HCT116 (cell line): ENCODE data around the gene COMMD3. TPM values are rescaled to one million over a fixed set of nuclear protein-coding genes. Genes with fewer than 3 reads are reported as not detected.

Experiments used
- ATAC-seq: fragments of 200-7000 bp; cut with Tn5 transposase; 2 replicates; pipeline ENCODE4 v1.9.1; 2020; ENCODE audit warnings: mild to moderate bottlenecking, moderate library complexity
- BruUV-seq: library from RNA; stranded (reverse); fragments of 400-500 nt; replicated peaks from 2 replicates; lab custom pipeline; 2021; lab: Mats Ljungman, UMichigan
- CTCF ChIA-PET: fragments of 300-600 bp; sonication (Branson Sonifier 250); formaldehyde crosslinking; loops from one replicate; lab custom pipeline; 2021; ENCODE audit warnings: antibody characterized with exemption; lab: Charles Lee
- POLR2A ChIA-PET: fragments of 300-600, 350-600 bp; sonication (Branson Sonifier 250); formaldehyde crosslinking; loops from one replicate; lab custom pipeline; 2021; ENCODE audit warnings: antibody characterized with exemption; lab: Charles Lee
- RAD21 ChIA-PET, 2 experiments: fragments of 300-600 bp; sonication (Branson Sonifier 250); formaldehyde crosslinking; loops; one replicate each; lab custom pipeline; 2023; ENCODE audit warnings: low total read pairs in 2 of 2; ENCODE audit not compliant: uncharacterized antibody in 2 of 2, unreplicated experiment in 2 of 2, low non-redundant PET in 1 of 2; lab: Charles Lee
- DNase-seq: peaks from one replicate; pipeline ENCODE4 v3.0.0-alpha.2; 2010; ENCODE audit warnings: low read depth, low spot score
- H2AFZ ChIP-seq: fragments of 200-600 bp; shearing (Covaris generic), sonication (generic); 2 replicates; pipeline ENCODE4 v1.6.1; 2017; ENCODE audit warnings: low read depth, mixed run types, mixed read lengths, antibody characterized with exemption, low read length; ENCODE audit not compliant: poor library complexity, severe bottlenecking
- H3K27ac ChIP-seq: 2 replicates; pipeline ENCODE4 v1.5.1; 2012; ENCODE audit warnings: low read depth, low read length
- H3K27me3 ChIP-seq: fragments of 200-600 bp; sonication (generic); 2 replicates; pipeline ENCODE4 v1.6.1; 2016; ENCODE audit warnings: mixed run types, low read length, mixed read lengths; ENCODE audit not compliant: insufficient read depth
- H3K36me3 ChIP-seq, 2 experiments: fragments of 200-500 bp in 1 of 2; fragments of 200-600 bp in 1 of 2; sonication (Bioruptor generic) in 1 of 2; sonication (generic) in 1 of 2; 2 replicates each; pipeline versions ENCODE4 v1.5.1 to v1.6.1; 2014 to 2016; ENCODE audit warnings: low read length in 2 of 2, inconsistent platforms in 1 of 2, mixed read lengths in 1 of 2, mixed run types in 1 of 2; ENCODE audit not compliant: insufficient read depth in 2 of 2, control insufficient read depth in 1 of 2
- H3K4me1 ChIP-seq, 2 experiments: fragments of 200-600 bp in 1 of 2; sonication (generic) in 1 of 2; 2 replicates each; pipeline versions ENCODE4 v1.5.1 to v1.6.1; 2012 to 2017; ENCODE audit warnings: low read length in 2 of 2, inconsistent platforms in 1 of 2, mild to moderate bottlenecking in 1 of 2, mixed read lengths in 1 of 2, mixed run types in 1 of 2, moderate library complexity in 1 of 2; ENCODE audit not compliant: insufficient read depth in 2 of 2, control insufficient read depth in 1 of 2
- H3K4me2 ChIP-seq: fragments of 200-600 bp; sonication (generic); 2 replicates; pipeline ENCODE4 v1.6.1; 2017; ENCODE audit warnings: mixed run types, low read length, mixed read lengths
- H3K4me3 ChIP-seq, 2 experiments: fragments of 200-600 bp in 1 of 2; sonication (generic) in 1 of 2; replicated peaks in 1 of 2; 2 replicates each; pipeline ENCODE4 v1.5.1; 2011 to 2016; ENCODE audit warnings: low read length in 2 of 2, control low read depth in 1 of 2, low read depth in 1 of 2, mild to moderate bottlenecking in 1 of 2, mixed read lengths in 1 of 2, mixed run types in 1 of 2
- H3K79me2 ChIP-seq: fragments of 200-600 bp; sonication (generic); 2 replicates; pipeline ENCODE4 v1.6.1; 2017; ENCODE audit warnings: mild to moderate bottlenecking, mixed run types, low read length, moderate library complexity, mixed read lengths; ENCODE audit not compliant: insufficient read depth
- H3K9ac ChIP-seq: fragments of 200-600 bp; sonication (generic); 2 replicates; pipeline ENCODE4 v1.6.1; 2016; ENCODE audit warnings: low read length, mixed read lengths
- H3K9me2 ChIP-seq: fragments of 200-600 bp; sonication (generic), shearing (Covaris generic); 2 replicates; pipeline ENCODE4 v1.6.1; 2017; ENCODE audit warnings: mixed run types, mild to moderate bottlenecking, moderate library complexity; ENCODE audit not compliant: insufficient read depth
- H3K9me3 ChIP-seq, 2 experiments: fragments of 200-500 bp in 1 of 2; fragments of 200-600 bp in 1 of 2; sonication (Bioruptor generic) in 1 of 2; sonication (generic) in 1 of 2; 2 replicates each; pipeline ENCODE4 v1.6.1; 2014 to 2017; ENCODE audit warnings: low read length in 2 of 2, mixed read lengths in 2 of 2, inconsistent platforms in 1 of 2, low read depth in 1 of 2, mild to moderate bottlenecking in 1 of 2, mixed run types in 1 of 2, moderate library complexity in 1 of 2; ENCODE audit not compliant: control insufficient read depth in 1 of 2, insufficient read depth in 1 of 2
- H4K20me1 ChIP-seq: fragments of 200-600 bp; sonication (generic), shearing (Covaris generic); 2 replicates; pipeline ENCODE4 v1.6.1; 2017; ENCODE audit warnings: mixed run types, mild to moderate bottlenecking, moderate library complexity; ENCODE audit not compliant: insufficient read depth
- CBX3 ChIP-seq: IDR thresholded peaks from 2 replicates; pipeline ENCODE4 v1.6.1; 2012; ENCODE audit warnings: low read depth
- CEBPB ChIP-seq: IDR thresholded peaks from 2 replicates; pipeline ENCODE4 v1.6.1; 2012; ENCODE audit warnings: low read depth
- ELF1 ChIP-seq: IDR thresholded peaks from 2 replicates; pipeline ENCODE4 v1.6.1; 2012; ENCODE audit warnings: low read depth, borderline replicate concordance
- EZH2 ChIP-seq: fragments of 200-600 bp; sonication (generic); IDR thresholded peaks from 2 replicates; pipeline ENCODE4 v1.6.1; 2017; ENCODE audit warnings: antibody characterized with exemption, mixed run types
- EZH2phosphoT487 ChIP-seq: fragments of 200-600 bp; IDR thresholded peaks from 2 replicates; pipeline ENCODE4 v1.6.1; 2018; ENCODE audit warnings: antibody characterized with exemption, borderline replicate concordance
- FOSL1 ChIP-seq: IDR thresholded peaks from 2 replicates; pipeline ENCODE4 v1.6.1; 2012; ENCODE audit warnings: low read depth
- POLR2A ChIP-seq: IDR thresholded peaks from 2 replicates; pipeline ENCODE4 v1.7.0; 2011; ENCODE audit warnings: borderline replicate concordance; ENCODE audit not compliant: insufficient read depth, insufficient read length; ENCODE audit errors: extremely low read depth
- SP1 ChIP-seq: IDR thresholded peaks from 2 replicates; pipeline ENCODE4 v1.6.1; 2012; ENCODE audit warnings: low read depth
- SRF ChIP-seq: IDR thresholded peaks from 2 replicates; pipeline ENCODE4 v1.6.1; 2012; ENCODE audit warnings: low read depth
- YY1 ChIP-seq: IDR thresholded peaks from 2 replicates; pipeline ENCODE4 v1.6.1; 2011; ENCODE audit warnings: low read length, low read depth, moderate library complexity, mild to moderate bottlenecking; ENCODE audit not compliant: insufficient replicate concordance; ENCODE audit errors: extremely low read depth
- ZNF274 ChIP-seq: fragments of 200-500 bp; sonication (Bioruptor generic); IDR thresholded peaks from 2 replicates; pipeline ENCODE4 v1.6.1; 2014; ENCODE audit warnings: mild to moderate bottlenecking, low read depth, low read length, inconsistent platforms
- intact Hi-C: fragments of 100-400 bp; cut with micrococcal nuclease; formaldehyde crosslinking; loops from 2 replicates; pipeline ENCODE4 v1.10.0; 2022
- total RNA-seq: library from RNA; stranded (reverse); gene quantifications from one replicate; pipeline ENCODE4 v1.2.1, GENCODE V29; 2021; ENCODE audit not compliant: unreplicated experiment
- TF ChIP-seq, protein P1 (sequence below): IDR thresholded peaks from 2 replicates; pipeline ENCODE4 v1.6.1; 2012
- TF ChIP-seq, protein P2 (sequence below), 3 experiments: fragments of 200-600 bp in 1 of 3; sonication (generic) in 1 of 3; IDR thresholded peaks in 2 of 3; conservative IDR thresholded peaks in 1 of 3; 2 replicates each; pipeline ENCODE4 v1.5.1; 2012 to 2017; ENCODE audit warnings: low read depth in 2 of 3, low read length in 2 of 3, antibody characterized with exemption in 1 of 3, borderline replicate concordance in 1 of 3, control low read depth in 1 of 3, mild to moderate bottlenecking in 1 of 3, mixed read lengths in 1 of 3, mixed run types in 1 of 3, moderate library complexity in 1 of 3; ENCODE audit not compliant: insufficient read depth in 1 of 3
- TF ChIP-seq, protein P3 (sequence below): IDR thresholded peaks from 2 replicates; pipeline ENCODE4 v1.6.1; 2012
- TF ChIP-seq, protein P4 (sequence below): IDR thresholded peaks from 2 replicates; pipeline ENCODE4 v1.6.1; 2012; ENCODE audit warnings: low read depth

The COMMD3 gene
- total RNA-seq, 1 experiment from 2014 or later, result 43.0 TPM

DNA sequence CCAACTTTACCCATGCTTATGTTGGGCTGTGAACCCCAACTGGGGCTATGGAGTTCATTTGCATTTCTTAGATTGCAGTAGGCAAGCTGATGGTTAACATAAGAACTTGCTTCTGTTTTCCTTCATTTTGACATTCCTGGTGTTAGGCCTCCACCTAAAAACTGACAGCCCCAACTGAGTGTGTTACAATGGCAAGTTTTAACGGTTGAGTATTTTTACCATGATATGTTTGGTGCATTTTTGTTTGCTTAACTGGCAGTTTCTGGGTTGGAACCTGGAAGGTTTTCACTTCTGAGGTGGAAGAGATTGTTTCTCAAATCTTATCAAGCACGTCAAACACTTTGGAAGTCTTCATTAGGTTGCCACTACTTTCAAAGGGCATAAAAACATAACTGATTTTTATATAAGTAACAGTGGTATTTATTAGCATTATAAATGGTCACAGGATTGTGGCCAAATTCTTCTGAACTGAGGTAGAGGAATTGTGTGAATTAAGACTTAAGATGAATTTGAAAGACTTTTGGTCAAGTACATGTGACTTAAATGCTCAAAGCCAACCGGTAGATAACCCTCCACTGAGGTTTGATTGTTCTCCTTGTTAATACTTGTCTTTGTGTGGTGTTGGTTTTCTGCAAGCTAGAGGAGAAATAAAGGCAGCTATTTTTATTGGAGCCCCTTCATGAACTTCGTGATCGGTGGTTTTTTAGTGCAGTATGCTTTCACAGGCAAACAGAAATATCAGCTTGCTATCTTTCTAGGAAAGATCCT, 7.5 kb downstream of the COMMD3 start:
- no peak overlapping the region for H2AFZ ChIP-seq
- H3K4me3 ChIP-seq, result no peak overlapping the region
- ChIA-PET RAD21 (no interaction called here), POLR2A (interaction anchor here (1.1 kb wide), 1 partner anchor 16 kb away, joined by 3 read pairs; no protein-coding TSS in a partner anchor), CTCF (no interaction called here)
- peaks cover 6 to 15% of the 10 kb centered on the region in 2 experiments; a peak in 2 of 4 replicates for H3K36me3 ChIP-seq
- H3K79me2 ChIP-seq, result peaks cover 48% of the 10 kb centered on the region
- ATAC-seq, result no peak
- peaks cover 20% of the 10 kb centered on the region; the same call in 1 of the 2 replicates for H4K20me1 ChIP-seq
- H3K4me2 ChIP-seq, result peak overlapping the region; percentile 88; the same call in 1 of the 2 replicates
- TF ChIP-seq, protein P1, sequence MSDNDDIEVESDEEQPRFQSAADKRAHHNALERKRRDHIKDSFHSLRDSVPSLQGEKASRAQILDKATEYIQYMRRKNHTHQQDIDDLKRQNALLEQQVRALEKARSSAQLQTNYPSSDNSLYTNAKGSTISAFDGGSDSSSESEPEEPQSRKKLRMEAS, result no peak
- TF ChIP-seq, protein P2, sequence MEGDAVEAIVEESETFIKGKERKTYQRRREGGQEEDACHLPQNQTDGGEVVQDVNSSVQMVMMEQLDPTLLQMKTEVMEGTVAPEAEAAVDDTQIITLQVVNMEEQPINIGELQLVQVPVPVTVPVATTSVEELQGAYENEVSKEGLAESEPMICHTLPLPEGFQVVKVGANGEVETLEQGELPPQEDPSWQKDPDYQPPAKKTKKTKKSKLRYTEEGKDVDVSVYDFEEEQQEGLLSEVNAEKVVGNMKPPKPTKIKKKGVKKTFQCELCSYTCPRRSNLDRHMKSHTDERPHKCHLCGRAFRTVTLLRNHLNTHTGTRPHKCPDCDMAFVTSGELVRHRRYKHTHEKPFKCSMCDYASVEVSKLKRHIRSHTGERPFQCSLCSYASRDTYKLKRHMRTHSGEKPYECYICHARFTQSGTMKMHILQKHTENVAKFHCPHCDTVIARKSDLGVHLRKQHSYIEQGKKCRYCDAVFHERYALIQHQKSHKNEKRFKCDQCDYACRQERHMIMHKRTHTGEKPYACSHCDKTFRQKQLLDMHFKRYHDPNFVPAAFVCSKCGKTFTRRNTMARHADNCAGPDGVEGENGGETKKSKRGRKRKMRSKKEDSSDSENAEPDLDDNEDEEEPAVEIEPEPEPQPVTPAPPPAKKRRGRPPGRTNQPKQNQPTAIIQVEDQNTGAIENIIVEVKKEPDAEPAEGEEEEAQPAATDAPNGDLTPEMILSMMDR (IDR thresholded peaks at IDR 0.05 in 2 of 3, conservative IDR thresholded peaks at IDR 0.05 in 1 of 3; ENCODE audit: borderline replicate concordance in 1 of 3, insufficient read depth in 1 of 3, low read depth in 2 of 3, low read length in 2 of 3), result no peak
- TF ChIP-seq POLR2A, result no peak
- TF ChIP-seq CBX3, result no peak
- no peak for TF ChIP-seq EZH2
- no peak for TF ChIP-seq ELF1
- no peak for TF ChIP-seq FOSL1
- no peak for TF ChIP-seq EZH2phosphoT487
- no peak for TF ChIP-seq SP1
- TF ChIP-seq SRF, result no peak
- TF ChIP-seq, protein P3, sequence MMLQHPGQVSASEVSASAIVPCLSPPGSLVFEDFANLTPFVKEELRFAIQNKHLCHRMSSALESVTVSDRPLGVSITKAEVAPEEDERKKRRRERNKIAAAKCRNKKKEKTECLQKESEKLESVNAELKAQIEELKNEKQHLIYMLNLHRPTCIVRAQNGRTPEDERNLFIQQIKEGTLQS, result no peak
- TF ChIP-seq, protein P4, sequence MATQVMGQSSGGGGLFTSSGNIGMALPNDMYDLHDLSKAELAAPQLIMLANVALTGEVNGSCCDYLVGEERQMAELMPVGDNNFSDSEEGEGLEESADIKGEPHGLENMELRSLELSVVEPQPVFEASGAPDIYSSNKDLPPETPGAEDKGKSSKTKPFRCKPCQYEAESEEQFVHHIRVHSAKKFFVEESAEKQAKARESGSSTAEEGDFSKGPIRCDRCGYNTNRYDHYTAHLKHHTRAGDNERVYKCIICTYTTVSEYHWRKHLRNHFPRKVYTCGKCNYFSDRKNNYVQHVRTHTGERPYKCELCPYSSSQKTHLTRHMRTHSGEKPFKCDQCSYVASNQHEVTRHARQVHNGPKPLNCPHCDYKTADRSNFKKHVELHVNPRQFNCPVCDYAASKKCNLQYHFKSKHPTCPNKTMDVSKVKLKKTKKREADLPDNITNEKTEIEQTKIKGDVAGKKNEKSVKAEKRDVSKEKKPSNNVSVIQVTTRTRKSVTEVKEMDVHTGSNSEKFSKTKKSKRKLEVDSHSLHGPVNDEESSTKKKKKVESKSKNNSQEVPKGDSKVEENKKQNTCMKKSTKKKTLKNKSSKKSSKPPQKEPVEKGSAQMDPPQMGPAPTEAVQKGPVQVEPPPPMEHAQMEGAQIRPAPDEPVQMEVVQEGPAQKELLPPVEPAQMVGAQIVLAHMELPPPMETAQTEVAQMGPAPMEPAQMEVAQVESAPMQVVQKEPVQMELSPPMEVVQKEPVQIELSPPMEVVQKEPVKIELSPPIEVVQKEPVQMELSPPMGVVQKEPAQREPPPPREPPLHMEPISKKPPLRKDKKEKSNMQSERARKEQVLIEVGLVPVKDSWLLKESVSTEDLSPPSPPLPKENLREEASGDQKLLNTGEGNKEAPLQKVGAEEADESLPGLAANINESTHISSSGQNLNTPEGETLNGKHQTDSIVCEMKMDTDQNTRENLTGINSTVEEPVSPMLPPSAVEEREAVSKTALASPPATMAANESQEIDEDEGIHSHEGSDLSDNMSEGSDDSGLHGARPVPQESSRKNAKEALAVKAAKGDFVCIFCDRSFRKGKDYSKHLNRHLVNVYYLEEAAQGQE, result no peak
- no peak for TF ChIP-seq CEBPB
- TF ChIP-seq YY1, result no peak
- no peak for TF ChIP-seq ZNF274
- peaks cover 25% of the 10 kb centered on the region for H3K27me3 ChIP-seq
- H3K9me3 ChIP-seq, result no peaks in the 10 kb centered on the region
- H3K27ac ChIP-seq, result no peak overlapping the region
- no TSS peak for BruUV-seq
- DNase-seq, result no peak
- peaks cover 7 to 47% of the 10 kb centered on the region in 2 experiments; a peak in 3 of 4 replicates for H3K4me1 ChIP-seq
- intact Hi-C loops, result loop anchor here (5.0 kb wide), 1 partner anchor 321 kb away; the partner anchor contains the start of gene DNAJC1
- no peak overlapping the region for H3K9ac ChIP-seq
- H3K9me2 ChIP-seq, result no peaks in the 10 kb centered on the region
